Measurements from ENCODE around the gene TXLNA.
A peak's percentile ranks its signal among the peaks of the same experiment; 100 is the strongest.

TXLNA gene

DNA sequence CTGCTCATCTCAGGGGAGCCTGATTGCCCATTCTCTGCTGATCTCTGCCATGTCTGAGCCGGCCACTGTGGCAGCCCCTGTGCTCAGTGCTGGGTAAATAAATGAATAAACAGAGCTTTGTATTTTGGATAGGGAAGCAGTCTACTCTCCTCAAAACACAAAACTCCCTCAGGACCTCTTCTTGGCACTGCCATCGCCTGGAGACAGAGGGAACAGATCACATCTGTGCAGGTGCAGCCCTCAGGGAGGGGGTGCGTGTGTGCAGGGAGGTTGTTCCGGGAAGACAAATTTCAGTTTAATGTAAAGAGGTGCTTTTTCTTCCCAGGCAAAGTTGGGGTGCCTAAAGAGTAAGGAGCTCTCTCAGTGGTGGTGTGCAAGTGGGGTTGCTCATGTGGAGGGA, 59.9 kb downstream of the TXLNA start:
- H3K4me3 ChIP-seq (replicated peaks in 1 of 2; ENCODE audit: low read depth in 2 of 2, low read length in 2 of 2) = no peak overlapping the region
- no peak for DNase-seq (ENCODE audit: low read depth in 2 of 2)
- TF ChIP-seq, protein P1, sequence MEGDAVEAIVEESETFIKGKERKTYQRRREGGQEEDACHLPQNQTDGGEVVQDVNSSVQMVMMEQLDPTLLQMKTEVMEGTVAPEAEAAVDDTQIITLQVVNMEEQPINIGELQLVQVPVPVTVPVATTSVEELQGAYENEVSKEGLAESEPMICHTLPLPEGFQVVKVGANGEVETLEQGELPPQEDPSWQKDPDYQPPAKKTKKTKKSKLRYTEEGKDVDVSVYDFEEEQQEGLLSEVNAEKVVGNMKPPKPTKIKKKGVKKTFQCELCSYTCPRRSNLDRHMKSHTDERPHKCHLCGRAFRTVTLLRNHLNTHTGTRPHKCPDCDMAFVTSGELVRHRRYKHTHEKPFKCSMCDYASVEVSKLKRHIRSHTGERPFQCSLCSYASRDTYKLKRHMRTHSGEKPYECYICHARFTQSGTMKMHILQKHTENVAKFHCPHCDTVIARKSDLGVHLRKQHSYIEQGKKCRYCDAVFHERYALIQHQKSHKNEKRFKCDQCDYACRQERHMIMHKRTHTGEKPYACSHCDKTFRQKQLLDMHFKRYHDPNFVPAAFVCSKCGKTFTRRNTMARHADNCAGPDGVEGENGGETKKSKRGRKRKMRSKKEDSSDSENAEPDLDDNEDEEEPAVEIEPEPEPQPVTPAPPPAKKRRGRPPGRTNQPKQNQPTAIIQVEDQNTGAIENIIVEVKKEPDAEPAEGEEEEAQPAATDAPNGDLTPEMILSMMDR (IDR thresholded peaks at IDR 0.05; ENCODE audit: low read depth, low read length) = no peak

DNA sequence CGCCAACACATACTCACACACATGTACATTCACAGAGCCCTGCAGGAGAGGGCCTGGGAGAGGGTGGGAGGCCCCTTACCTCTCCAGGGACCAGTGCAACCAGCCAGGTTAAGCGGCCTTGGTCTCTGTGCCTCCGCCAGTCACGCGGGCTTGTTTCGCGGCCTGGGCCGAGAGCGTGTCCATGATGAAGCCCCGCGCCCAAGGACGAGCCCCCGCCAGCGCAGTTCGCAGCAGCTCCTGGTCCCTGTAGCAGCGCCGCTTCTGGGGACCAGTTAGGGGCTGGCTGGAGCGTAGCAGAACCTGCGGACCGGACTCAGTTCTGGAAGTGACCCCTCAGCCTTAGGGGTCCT, 60.3 kb downstream of the TXLNA start:
- DNase-seq (ENCODE audit: low read depth in 2 of 2) = no peak
- TF ChIP-seq, protein P1 (IDR thresholded peaks at IDR 0.05; ENCODE audit: low read depth, low read length) = no peak
- H3K4me3 ChIP-seq (replicated peaks in 1 of 2; ENCODE audit: low read depth in 2 of 2, low read length in 2 of 2) = peak overlapping the region in 1 of 2 donors; percentile 62

DNA sequence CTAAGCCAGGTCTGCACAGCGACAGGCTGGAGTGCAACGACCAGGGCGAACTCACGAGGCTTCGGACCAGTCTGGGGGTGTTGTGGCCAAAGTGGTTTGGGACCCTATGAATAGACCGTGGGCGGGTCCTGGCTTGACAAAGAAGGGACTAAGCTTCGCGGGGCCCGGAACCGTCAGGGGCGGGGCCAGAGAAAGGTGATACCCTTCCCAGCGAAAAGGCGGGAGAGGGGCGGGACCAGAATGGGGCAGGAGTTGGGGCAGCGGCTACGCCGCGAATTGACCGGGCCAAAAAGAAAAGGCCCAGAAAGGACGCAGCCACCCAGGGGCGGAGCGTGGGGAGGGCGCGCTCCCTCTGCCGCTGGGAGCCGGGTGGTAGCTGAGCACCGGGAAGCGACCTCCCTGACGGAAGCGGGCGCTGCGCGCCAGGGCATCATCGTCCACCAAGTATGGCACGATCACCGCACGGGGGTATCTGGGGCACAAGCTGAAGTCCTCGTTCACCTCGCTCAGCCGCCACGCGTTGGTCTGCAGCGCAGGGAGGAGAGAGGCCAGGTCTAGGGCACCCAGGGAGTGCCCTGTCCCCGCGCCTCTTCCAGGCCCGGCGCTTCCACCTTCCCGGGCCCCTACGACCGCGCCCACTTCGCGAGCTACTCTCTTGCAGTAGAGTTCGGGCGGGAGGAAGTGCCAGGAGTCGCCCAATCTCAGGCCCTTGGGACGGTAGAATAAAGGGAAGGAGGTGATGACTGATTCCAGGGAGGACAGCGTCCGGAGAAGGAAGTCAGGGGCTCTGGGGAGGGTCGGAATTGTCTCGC, 60.9 kb downstream of the TXLNA start:
- TF ChIP-seq, protein P1 (IDR thresholded peaks at IDR 0.05; ENCODE audit: low read depth, low read length) = peak; percentile 17
- peak; percentile 34 to 54 for DNase-seq (ENCODE audit: low read depth in 2 of 2)
- peak overlapping the region; percentile 62 to 64 for H3K4me3 ChIP-seq (replicated peaks in 1 of 2; ENCODE audit: low read depth in 2 of 2, low read length in 2 of 2)

DNA sequence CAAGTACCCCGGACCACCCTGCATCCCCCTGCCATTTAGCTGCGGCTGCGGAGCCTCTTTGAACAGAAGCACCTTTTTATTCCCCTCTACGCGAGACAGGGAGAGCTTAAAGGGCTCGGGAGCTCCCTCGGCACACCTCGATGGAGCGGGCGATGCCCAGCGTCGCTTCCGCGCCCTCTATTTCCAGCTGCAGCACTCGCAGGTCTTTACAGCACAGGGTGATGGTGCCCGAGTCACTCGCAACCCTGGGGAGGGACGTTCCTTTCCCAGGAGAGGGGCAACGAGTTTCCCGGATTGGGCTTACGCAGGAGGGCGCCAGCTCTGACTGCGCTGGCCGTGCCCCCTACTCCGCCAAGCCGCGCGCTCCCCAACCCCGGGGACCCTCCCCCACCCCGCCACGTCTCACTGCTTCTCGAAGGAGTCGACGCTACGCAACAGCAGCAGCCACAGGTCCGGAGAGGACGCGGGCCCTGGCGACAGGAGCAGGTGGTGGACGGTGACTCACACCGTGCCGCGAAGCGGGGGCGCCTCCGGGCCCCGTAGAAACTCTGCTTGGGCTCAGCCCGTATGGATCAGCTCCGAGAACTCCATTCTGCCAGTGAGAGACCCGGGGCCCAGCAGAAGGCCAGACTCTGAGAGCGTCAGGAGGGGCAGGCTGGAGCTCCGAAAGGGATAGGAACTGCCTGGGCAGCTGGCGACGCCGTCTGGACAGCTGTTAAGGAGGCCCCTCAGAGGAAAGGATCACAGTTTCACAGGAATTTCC, 61.7 kb downstream of the TXLNA start:
- H3K4me3 ChIP-seq (replicated peaks in 1 of 2; ENCODE audit: low read depth in 2 of 2, low read length in 2 of 2) = peak overlapping the region; percentile 62 to 64
- TF ChIP-seq, protein P1 (IDR thresholded peaks at IDR 0.05; ENCODE audit: low read depth, low read length) = no peak
- DNase-seq (ENCODE audit: low read depth in 2 of 2) = peak; percentile 47 to 61

- peak; percentile 32 to 54 for DNase-seq (ENCODE audit: low read depth in 2 of 2)
- TF ChIP-seq, protein P1 (IDR thresholded peaks at IDR 0.05; ENCODE audit: low read depth, low read length) = no peak
- no peak overlapping the region for H3K4me3 ChIP-seq (replicated peaks in 1 of 2; ENCODE audit: low read depth in 2 of 2, low read length in 2 of 2)
Measured at GRCh38 chr1:32242341-32242851, 62.9 kb downstream of the TXLNA start.

DNA sequence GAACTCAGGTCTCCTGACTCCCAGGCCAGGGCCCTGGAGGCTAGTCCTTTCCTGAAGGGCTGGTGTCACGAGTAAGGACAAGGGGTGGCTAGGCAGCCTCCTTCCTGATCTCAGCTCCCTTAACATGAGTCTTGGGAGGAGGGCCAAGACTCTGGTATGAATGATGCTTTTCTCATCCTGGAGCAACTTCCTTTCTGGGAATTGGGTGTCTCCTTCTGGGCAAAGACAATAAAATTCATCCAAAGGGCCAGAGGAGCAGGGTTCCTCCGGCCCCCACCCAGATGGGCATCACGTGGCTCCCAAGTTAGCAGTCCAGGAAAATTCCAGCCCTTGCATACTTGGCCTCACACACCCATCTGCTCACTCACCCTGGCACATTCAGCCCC, 67.4 kb downstream of the TXLNA start, which contains the start of gene FAM167B:
Gene FAM167B (plus strand): TSS at position 335 of the 386 bp plus-strand sequence. CDS start 200 bp downstream, outside the sequence.
- TF ChIP-seq, protein P1 (IDR thresholded peaks at IDR 0.05; ENCODE audit: low read depth, low read length) = no peak
- H3K4me3 ChIP-seq (replicated peaks in 1 of 2; ENCODE audit: low read depth in 2 of 2, low read length in 2 of 2) = no peak within 1 kb of the TSS
- peak; percentile 80 to 93 for DNase-seq (ENCODE audit: low read depth in 2 of 2)

Data from cardiac fibroblast (primary cell).